SK-N-SH (cell line): ENCODE data around the gene HLA-DOA. TPM values are rescaled to one million over a fixed set of nuclear protein-coding genes. Genes with fewer than 3 reads are reported as not detected.

Experiments
- CTCF ChIA-PET: fragments of 300-600, 350-600 bp; formaldehyde crosslinking; extraction: SDS; loops from one replicate; lab custom pipeline; 2021; lab: Yijun Ruan, JAX
- POLR2A ChIA-PET: fragments of 350-600 bp; sonication (Branson Sonifier 250); formaldehyde crosslinking; extraction: SDS; loops from one replicate; lab custom pipeline; 2020; ENCODE audit warnings: antibody characterized with exemption, inconsistent platforms; lab: Yijun Ruan, JAX
- DNase-seq: peaks from one replicate; pipeline ENCODE4 v3.0.0; 2012
- H2AFZ ChIP-seq: fragments of 200-600 bp; sonication (generic); 2 replicates; pipeline ENCODE4 v1.8.1; 2016; ENCODE audit warnings: antibody characterized with exemption, mild to moderate bottlenecking, low read depth
- H3F3A ChIP-seq: fragments of 200-600 bp; sonication (generic); replicated peaks from 2 replicates; pipeline ENCODE3; 2016; ENCODE audit warnings: antibody characterized with exemption, mild to moderate bottlenecking; ENCODE audit not compliant: insufficient read depth
- H3K27ac ChIP-seq, 2 experiments: fragments of 200-500 bp in 1 of 2; fragments of 200-600 bp in 1 of 2; sonication (Bioruptor generic) in 1 of 2; sonication (generic), shearing (Covaris generic) in 1 of 2; 2 replicates each; pipeline versions ENCODE4 v1.5.1 to v1.6.1; 2014 to 2016; ENCODE audit warnings: low read depth in 2 of 2, inconsistent platforms in 1 of 2, low read length in 1 of 2, mild to moderate bottlenecking in 1 of 2, mixed read lengths in 1 of 2
- H3K27me3 ChIP-seq: fragments of 200-600 bp; sonication (generic), shearing (Covaris generic); 2 replicates; pipeline ENCODE4 v1.6.1; 2016; ENCODE audit warnings: mixed run types; ENCODE audit not compliant: insufficient read depth
- H3K36me3 ChIP-seq, 2 experiments: fragments of 200-500 bp in 1 of 2; fragments of 200-600 bp in 1 of 2; sonication (Bioruptor generic) in 1 of 2; sonication (generic) in 1 of 2; replicated peaks in 1 of 2; 2 replicates each; pipeline versions ENCODE3 to v1.5.1; 2014 to 2016; ENCODE audit warnings: low read length in 1 of 2, mild to moderate bottlenecking in 1 of 2; ENCODE audit not compliant: insufficient read depth in 2 of 2, control insufficient read depth in 1 of 2
- H3K4me1 ChIP-seq, 2 experiments: fragments of 200-500 bp in 1 of 2; fragments of 200-600 bp in 1 of 2; sonication (Bioruptor generic) in 1 of 2; sonication (generic), shearing (Covaris generic) in 1 of 2; 2 replicates each; pipeline versions ENCODE4 v1.5.1 to v1.6.1; 2014 to 2016; ENCODE audit warnings: low read depth in 1 of 2, low read length in 1 of 2, mixed run types in 1 of 2; ENCODE audit not compliant: insufficient read depth in 2 of 2, control insufficient read depth in 1 of 2
- H3K4me2 ChIP-seq: fragments of 200-600 bp; sonication (generic), shearing (Covaris generic); 2 replicates; pipeline ENCODE4 v1.6.1; 2017; ENCODE audit warnings: mixed run types
- H3K4me3 ChIP-seq, 2 experiments: fragments of 200-500 bp in 1 of 2; fragments of 200-600 bp in 1 of 2; sonication (Bioruptor generic) in 1 of 2; sonication (generic), shearing (Covaris generic) in 1 of 2; 2 replicates each; pipeline versions ENCODE4 v1.5.1 to v1.8.1; 2014 to 2016; ENCODE audit warnings: low read depth in 2 of 2, inconsistent platforms in 1 of 2, low read length in 1 of 2, mild to moderate bottlenecking in 1 of 2, mixed read lengths in 1 of 2, moderate library complexity in 1 of 2
- H3K79me2 ChIP-seq: fragments of 200-600 bp; sonication (generic); 2 replicates; pipeline ENCODE4 v1.8.1; 2017; ENCODE audit warnings: mild to moderate bottlenecking; ENCODE audit not compliant: insufficient read depth
- H3K9ac ChIP-seq: fragments of 200-600 bp; sonication (generic); 2 replicates; pipeline ENCODE4 v1.6.1; 2017; ENCODE audit warnings: mixed run types
- H3K9me2 ChIP-seq: fragments of 200-600 bp; sonication (generic); 2 replicates; pipeline ENCODE4 v1.6.1; 2017; ENCODE audit warnings: mixed run types
- H3K9me3 ChIP-seq: fragments of 200-600 bp; sonication (generic); 2 replicates; pipeline ENCODE4 v1.6.1; 2017; ENCODE audit warnings: mixed run types, mild to moderate bottlenecking, moderate library complexity
- H4K20me1 ChIP-seq: fragments of 200-600 bp; sonication (generic); 2 replicates; pipeline ENCODE4 v1.6.1; 2017; ENCODE audit warnings: mild to moderate bottlenecking, mixed run types; ENCODE audit not compliant: insufficient read depth
- CHD2 ChIP-seq: fragments of 150-350 bp; IDR thresholded peaks from 2 replicates; pipeline ENCODE4 v1.6.1; 2018; ENCODE audit warnings: low read length; ENCODE audit not compliant: partially characterized antibody
- ELF1 ChIP-seq: IDR thresholded peaks from 2 replicates; pipeline ENCODE4 v1.4.0; 2012
- EZH2phosphoT487 ChIP-seq: fragments of 200-600 bp; sonication (generic); IDR thresholded peaks from 2 replicates; pipeline ENCODE4 v1.6.1; 2017; ENCODE audit warnings: low read depth, mixed run types, mild to moderate bottlenecking, antibody characterized with exemption, moderate library complexity, borderline replicate concordance
- FOSL2 ChIP-seq: IDR thresholded peaks from 2 replicates; pipeline ENCODE4 v1.4.0; 2012; ENCODE audit warnings: low read depth, mild to moderate bottlenecking, moderate library complexity, borderline replicate concordance
- FOXJ3 ChIP-seq: sonication (generic); formaldehyde crosslinking; IDR thresholded peaks from 2 replicates; pipeline ENCODE4 v1.5.1; 2020; ENCODE audit warnings: mild to moderate bottlenecking, missing genetic modification reagents
- FOXM1 ChIP-seq: IDR thresholded peaks from 2 replicates; pipeline ENCODE4 v1.4.0; 2012; ENCODE audit warnings: low read depth, mild to moderate bottlenecking
- GATA2 ChIP-seq: sonication (generic); formaldehyde crosslinking; IDR thresholded peaks from 2 replicates; pipeline ENCODE4 v1.5.0; 2020; ENCODE audit warnings: mild to moderate bottlenecking, missing genetic modification reagents
- IRF3 ChIP-seq: fragments of 150-350 bp; IDR thresholded peaks from 2 replicates; pipeline ENCODE4 v1.6.1; 2016; ENCODE audit warnings: mild to moderate bottlenecking, low read depth, low read length
- JUND ChIP-seq: IDR thresholded peaks from 2 replicates; pipeline ENCODE4 v1.4.0; 2012
- MAX ChIP-seq: IDR thresholded peaks from 2 replicates; pipeline ENCODE4 v1.4.0; 2012; ENCODE audit warnings: low read depth
- MXI1 ChIP-seq: IDR thresholded peaks from 2 replicates; pipeline ENCODE4 v1.6.1; 2012; ENCODE audit warnings: mild to moderate bottlenecking, low read depth, low read length, improper control_type of control experiment
- NFIC ChIP-seq: IDR thresholded peaks from 2 replicates; pipeline ENCODE4 v1.4.0; 2012; ENCODE audit warnings: borderline replicate concordance
- PBX3 ChIP-seq: IDR thresholded peaks from 2 replicates; pipeline ENCODE4; 2012
- RCOR1 ChIP-seq: fragments of 150-350 bp; IDR thresholded peaks from 2 replicates; pipeline ENCODE4 v1.6.1; 2017; ENCODE audit warnings: antibody characterized with exemption, low read length
- RFX5 ChIP-seq: IDR thresholded peaks from 2 replicates; pipeline ENCODE4 v1.6.1; 2012; ENCODE audit warnings: mild to moderate bottlenecking, improper control_type of control experiment, low read length
- RXRA ChIP-seq: IDR thresholded peaks from 2 replicates; pipeline ENCODE4 v1.4.0; 2012; ENCODE audit warnings: low read depth, mild to moderate bottlenecking, borderline replicate concordance
- SIN3A ChIP-seq: IDR thresholded peaks from 2 replicates; pipeline ENCODE4 v1.6.1; 2012; ENCODE audit warnings: low read depth, mild to moderate bottlenecking, low read length, moderate library complexity, borderline replicate concordance
- SMC3 ChIP-seq: IDR thresholded peaks from 2 replicates; pipeline ENCODE4 v1.6.1; 2012; ENCODE audit warnings: low read depth, low read length, improper control_type of control experiment
- TAF1 ChIP-seq: IDR thresholded peaks from 2 replicates; pipeline ENCODE4 v1.6.1; 2012; ENCODE audit warnings: low read depth, mild to moderate bottlenecking, low read length, moderate library complexity, borderline replicate concordance
- TCF12 ChIP-seq: IDR thresholded peaks from 2 replicates; pipeline ENCODE4 v1.4.0; 2012
- TEAD4 ChIP-seq: IDR thresholded peaks from 2 replicates; pipeline ENCODE4 v1.4.0; 2012; ENCODE audit warnings: mild to moderate bottlenecking, borderline replicate concordance; ENCODE audit not compliant: insufficient read depth
- USF1 ChIP-seq: IDR thresholded peaks from 2 replicates; pipeline ENCODE4 v1.4.0; 2012; ENCODE audit warnings: low read depth, borderline replicate concordance
- USF2 ChIP-seq: fragments of 150-350 bp; IDR thresholded peaks from 2 replicates; pipeline ENCODE4 v1.6.1; 2017; ENCODE audit warnings: antibody characterized with exemption, low read length, low read depth, borderline replicate concordance
- WGBS: methylation state at CpG from one replicate; pipeline ENCODE4 v1.1.6; 2017; ENCODE audit warnings: low lambda C conversion rate; 5-methylcytosine and 5-hydroxymethylcytosine counted together
- polyA plus RNA-seq, 3 experiments: library from polyadenylated mRNA; depleted of rRNA; stranded (reverse); fragments of >200 nt; gene quantifications; 2 replicates each; pipeline ENCODE4 v1.2.3, GENCODE V29; 2012

Gene HLA-DOA
- polyA plus RNA-seq, 1 of the 3 experiments (the other 2 are of a cell fraction) = not detected

- TF ChIP-seq ELF1 (no peak), RCOR1 (no peak), TEAD4 (no peak), MAX (no peak), SIN3A (no peak), MXI1 (no peak), RXRA (no peak), TAF1 (no peak)
- TF ChIP-seq, all 33 proteins: peak for 0
- Histone ChIP-seq H3K9ac (no peak overlapping the region), H3K36me3 (no peaks in the 10 kb centered on the region), H4K20me1 (no peaks in the 10 kb centered on the region), H3K79me2 (no peaks in the 10 kb centered on the region), H2AFZ (no peak overlapping the region), H3F3A (no peaks in the 10 kb centered on the region), H3K27me3 (peaks cover 41% of the 10 kb centered on the region), H3K27ac (no peak overlapping the region), H3K9me3 (no peaks in the 10 kb centered on the region), H3K4me3 (no peak overlapping the region), H3K9me2 (no peaks in the 10 kb centered on the region), H3K4me1 (no peaks in the 10 kb centered on the region), H3K4me2 (no peak overlapping the region)
- CTCF ChIA-PET = interaction anchor here (1.5 kb wide), 1 partner anchor 9 kb away, joined by 7 read pairs; no protein-coding TSS in a partner anchor
- DNase-seq = no peak
- WGBS = 2% methylated on average over 3 of the region's 3 CpGs
- POLR2A ChIA-PET = no interaction called here
These were observed 14.1 kb upstream of the HLA-DOA start for GRCh38 chr6:33023536-33023935.

GRCh38 chr6:33021917-33022316 lies 12.5 kb upstream of the HLA-DOA start:
- Histone ChIP-seq H3K79me2 (no peaks in the 10 kb centered on the region), H3K4me3 (no peak overlapping the region), H3K4me1 (no peaks in the 10 kb centered on the region), H3K27me3 (peaks cover 52% of the 10 kb centered on the region), H3K9me2 (no peaks in the 10 kb centered on the region), H3F3A (no peaks in the 10 kb centered on the region), H3K27ac (no peak overlapping the region), H3K36me3 (no peaks in the 10 kb centered on the region), H3K9me3 (no peaks in the 10 kb centered on the region), H3K4me2 (no peak overlapping the region), H2AFZ (no peak overlapping the region), H3K9ac (no peak overlapping the region), H4K20me1 (no peaks in the 10 kb centered on the region)
- ChIA-PET CTCF (interaction anchor here (0.6 to 1.2 kb wide), 3 partner anchors 14 to 183 kb away, joined by 3 to 4 read pairs (median 3); partner anchors contain the start of gene TAP2), POLR2A (no interaction called here)
- TF ChIP-seq IRF3 (no peak), JUND (no peak), NFIC (no peak), TAF1 (no peak), SIN3A (no peak), USF1 (no peak), RFX5 (no peak), FOSL2 (no peak), CHD2 (no peak), ELF1 (no peak), FOXJ3 (CRISPR knock-in tag) (no peak), TCF12 (no peak), SMC3 (no peak), RXRA (no peak), EZH2phosphoT487 (no peak), MAX (no peak), USF2 (no peak), PBX3 (no peak), FOXM1 (no peak), GATA2 (CRISPR knock-in tag) (no peak)
- 14% methylated on average over 10 of the region's 11 CpGs for WGBS
- no peak for DNase-seq
